ENCODE data around the gene FGF14. TPM values are rescaled to one million over a fixed set of nuclear protein-coding genes. Genes with fewer than 3 reads are reported as not detected.
"Not testable (repeated sequence)": the region's sequence is repeated elsewhere in the genome, so short reads cannot be mapped to it uniquely, and the experiment has no call there.

FGF14 gene
- total RNA-seq, 1 experiment from 2014 or later: not detected

- no peak for DNase-seq (ENCODE audit: low spot score)
Observed at GRCh38 chr13:102195566-102196462, 206.0 kb downstream of the FGF14 start.

GRCh38 chr13:102192858-102193257 is 209.0 kb downstream of the FGF14 start:
- DNase-seq (ENCODE audit: low spot score): no peak

GRCh38 chr13:102191951-102192502 is 209.8 kb downstream of the FGF14 start:
- no peak for DNase-seq (ENCODE audit: low spot score)

- DNase-seq (ENCODE audit: low spot score): no peak
Observed at GRCh38 chr13:102190930-102191329, 210.9 kb downstream of the FGF14 start.

- DNase-seq (ENCODE audit: low spot score): no peak
Observed at GRCh38 chr13:102187313-102187712, 214.5 kb downstream of the FGF14 start.

- DNase-seq (ENCODE audit: low spot score): no peak
Observed at GRCh38 chr13:102185375-102185984, 216.4 kb downstream of the FGF14 start.

- no peak for DNase-seq (ENCODE audit: low spot score)
Observed at GRCh38 chr13:102183509-102184182, 218.2 kb downstream of the FGF14 start.

- no peak for DNase-seq (ENCODE audit: low spot score)
Observed at GRCh38 chr13:102182170-102182569, 219.7 kb downstream of the FGF14 start.

GRCh38 chr13:102177431-102177830 is 224.4 kb downstream of the FGF14 start:
- no peak for DNase-seq (ENCODE audit: low spot score)

GRCh38 chr13:102176846-102177245 is 225.0 kb downstream of the FGF14 start:
- no peak for DNase-seq (ENCODE audit: low spot score)

GRCh38 chr13:102172406-102172805 is 229.4 kb downstream of the FGF14 start:
- no peak for DNase-seq (ENCODE audit: low spot score)

GRCh38 chr13:102170305-102170704 is 231.5 kb downstream of the FGF14 start:
- no peak for DNase-seq (ENCODE audit: low spot score)

- no peak for DNase-seq (ENCODE audit: low spot score)
Observed at GRCh38 chr13:102169471-102170015, 232.3 kb downstream of the FGF14 start.

GRCh38 chr13:102152790-102153189 is 249.1 kb downstream of the FGF14 start:
- DNase-seq (ENCODE audit: low spot score): no peak

- no peak for DNase-seq (ENCODE audit: low spot score)
Observed at GRCh38 chr13:102147353-102147752, 254.5 kb downstream of the FGF14 start.

- no peak for DNase-seq (ENCODE audit: low spot score)
Observed at GRCh38 chr13:102145750-102146149, 256.1 kb downstream of the FGF14 start.

GRCh38 chr13:102142473-102142826 is 259.4 kb downstream of the FGF14 start:
- DNase-seq (ENCODE audit: low spot score): no peak

GRCh38 chr13:102141625-102142472 is 260.0 kb downstream of the FGF14 start:
- peak; percentile 29 for DNase-seq (ENCODE audit: low spot score)

GRCh38 chr13:102139626-102140025 is 262.2 kb downstream of the FGF14 start:
- DNase-seq (ENCODE audit: low spot score): no peak

- DNase-seq (ENCODE audit: low spot score): no peak
Observed at GRCh38 chr13:102138635-102139190, 263.1 kb downstream of the FGF14 start.

GRCh38 chr13:102137904-102138303 is 263.9 kb downstream of the FGF14 start:
- not testable (repeated sequence) for DNase-seq (ENCODE audit: low spot score)
